Measurements from ENCODE around the gene TMEM258.

The TMEM258 gene

DNA sequence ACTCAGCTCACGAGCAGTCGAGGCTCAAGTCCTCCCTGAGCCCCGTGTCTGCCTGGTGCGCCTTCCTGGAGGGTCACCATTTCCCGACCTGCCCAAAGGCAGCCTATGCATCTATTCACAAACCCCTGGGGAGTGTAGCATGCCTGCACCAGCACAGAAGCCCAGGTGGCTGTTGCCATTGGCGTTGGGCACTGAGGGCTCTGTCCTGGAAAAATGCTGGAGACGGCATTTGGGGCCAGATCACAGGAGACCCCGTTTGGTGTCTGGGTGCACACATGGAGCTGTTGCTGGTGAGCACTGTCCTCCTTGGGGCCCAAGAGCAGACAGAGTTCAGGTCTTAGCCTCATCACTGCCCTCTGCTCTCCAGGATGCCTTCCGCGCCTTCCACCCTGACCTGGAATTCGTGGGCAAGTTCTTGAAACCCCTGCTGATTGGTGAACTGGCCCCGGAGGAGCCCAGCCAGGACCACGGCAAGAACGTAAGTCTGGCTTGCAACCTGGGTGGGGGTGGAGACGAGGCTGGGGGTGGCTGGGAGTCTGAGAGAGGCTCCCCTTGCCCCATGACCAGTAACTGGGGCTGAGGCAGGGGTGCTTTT lies 45.1 kb upstream of the TMEM258 start:
- no peak for DNase-seq (ENCODE audit: low read depth)
- no peak overlapping the region for H3K4me3 ChIP-seq (ENCODE audit: low read length)
- TF ChIP-seq, protein P1, sequence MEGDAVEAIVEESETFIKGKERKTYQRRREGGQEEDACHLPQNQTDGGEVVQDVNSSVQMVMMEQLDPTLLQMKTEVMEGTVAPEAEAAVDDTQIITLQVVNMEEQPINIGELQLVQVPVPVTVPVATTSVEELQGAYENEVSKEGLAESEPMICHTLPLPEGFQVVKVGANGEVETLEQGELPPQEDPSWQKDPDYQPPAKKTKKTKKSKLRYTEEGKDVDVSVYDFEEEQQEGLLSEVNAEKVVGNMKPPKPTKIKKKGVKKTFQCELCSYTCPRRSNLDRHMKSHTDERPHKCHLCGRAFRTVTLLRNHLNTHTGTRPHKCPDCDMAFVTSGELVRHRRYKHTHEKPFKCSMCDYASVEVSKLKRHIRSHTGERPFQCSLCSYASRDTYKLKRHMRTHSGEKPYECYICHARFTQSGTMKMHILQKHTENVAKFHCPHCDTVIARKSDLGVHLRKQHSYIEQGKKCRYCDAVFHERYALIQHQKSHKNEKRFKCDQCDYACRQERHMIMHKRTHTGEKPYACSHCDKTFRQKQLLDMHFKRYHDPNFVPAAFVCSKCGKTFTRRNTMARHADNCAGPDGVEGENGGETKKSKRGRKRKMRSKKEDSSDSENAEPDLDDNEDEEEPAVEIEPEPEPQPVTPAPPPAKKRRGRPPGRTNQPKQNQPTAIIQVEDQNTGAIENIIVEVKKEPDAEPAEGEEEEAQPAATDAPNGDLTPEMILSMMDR (IDR thresholded peaks at IDR 0.05; ENCODE audit: insufficient read depth, low read depth, low read length, missing control alignments): no peak

DNA sequence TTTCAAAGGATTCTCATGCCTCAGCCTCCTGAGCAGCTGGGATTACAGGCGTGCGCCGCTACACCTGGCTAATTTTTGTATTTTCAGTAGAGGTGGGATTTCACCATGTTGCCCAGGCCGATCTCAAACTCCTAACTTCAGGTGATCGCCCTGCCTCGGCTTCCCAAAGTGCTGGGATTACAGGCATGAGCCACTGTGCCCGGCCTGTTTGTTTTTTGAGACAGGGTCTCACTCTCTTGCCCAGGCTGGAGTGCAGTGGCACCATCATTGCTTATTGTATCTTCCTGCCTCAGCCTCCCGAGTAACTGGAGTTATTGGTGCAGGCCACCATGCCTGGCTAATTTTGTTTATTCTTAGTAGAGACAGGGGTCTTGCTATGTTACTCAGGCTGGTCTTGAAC lies 43.8 kb upstream of the TMEM258 start:
- no peak overlapping the region for H3K4me3 ChIP-seq (ENCODE audit: low read length)
- TF ChIP-seq, protein P1 (IDR thresholded peaks at IDR 0.05; ENCODE audit: insufficient read depth, low read depth, low read length, missing control alignments): no peak
- no peak for DNase-seq (ENCODE audit: low read depth)

DNA sequence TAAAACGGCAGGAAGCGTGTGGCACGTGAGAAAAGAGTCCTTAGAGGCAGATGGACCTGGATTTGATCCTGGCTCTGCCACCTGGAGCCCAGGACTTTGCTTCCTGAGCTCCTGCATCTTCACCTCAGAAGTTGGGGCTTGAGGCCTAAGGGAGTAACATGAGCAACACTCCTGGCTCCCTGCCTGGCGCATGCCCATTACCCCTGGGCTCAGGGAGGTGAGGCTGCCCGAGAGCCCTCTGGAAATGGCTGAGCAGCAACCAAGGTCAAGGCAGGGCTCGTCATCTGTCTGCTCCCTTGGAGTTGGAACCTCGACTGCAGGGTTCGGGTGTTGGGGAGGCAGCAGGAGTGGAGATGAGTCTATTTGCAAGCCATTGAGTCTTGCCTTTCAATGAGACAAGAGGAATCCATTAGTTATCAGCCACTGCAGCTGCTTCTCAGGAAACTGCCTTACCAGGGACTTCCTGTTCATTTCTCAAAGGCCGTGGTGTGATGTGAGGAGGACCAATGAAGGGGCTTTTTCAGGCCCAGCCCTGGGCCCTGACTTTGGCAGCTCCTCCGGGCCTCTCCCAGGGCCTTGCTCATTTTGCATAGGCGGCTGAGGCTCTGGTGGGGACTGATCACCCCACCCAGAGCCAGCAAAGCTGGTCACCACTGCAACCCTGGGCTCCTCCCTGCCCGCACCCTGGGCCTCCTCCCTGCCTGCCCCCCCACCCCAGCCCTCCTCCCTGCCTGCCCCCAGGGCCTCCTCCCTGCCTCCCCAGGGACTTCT lies 42.1 kb upstream of the TMEM258 start:
- no peak for DNase-seq (ENCODE audit: low read depth)
- TF ChIP-seq, protein P1 (IDR thresholded peaks at IDR 0.05; ENCODE audit: insufficient read depth, low read depth, low read length, missing control alignments): no peak
- H3K4me3 ChIP-seq (ENCODE audit: low read length): no peak overlapping the region

DNA sequence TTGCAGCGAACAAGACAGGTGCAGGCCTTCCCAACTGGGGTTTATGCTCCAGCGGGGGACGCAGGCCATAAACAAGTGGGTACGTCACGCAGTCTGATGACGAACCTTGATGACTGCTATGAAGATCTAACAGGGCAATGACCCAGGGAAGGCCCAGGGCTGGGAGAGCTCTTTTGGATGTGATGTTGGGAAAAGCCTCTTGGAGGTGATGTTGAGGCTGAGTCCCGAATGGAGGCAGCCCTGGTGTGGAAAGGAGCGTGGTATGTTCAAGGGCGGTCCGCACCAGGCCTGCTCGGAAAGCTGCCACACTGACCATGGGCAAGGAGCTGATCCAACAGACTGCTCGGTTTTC lies 41.5 kb upstream of the TMEM258 start:
- no peak for DNase-seq (ENCODE audit: low read depth)
- TF ChIP-seq, protein P1 (IDR thresholded peaks at IDR 0.05; ENCODE audit: insufficient read depth, low read depth, low read length, missing control alignments): no peak
- H3K4me3 ChIP-seq (ENCODE audit: low read length): no peak overlapping the region

DNA sequence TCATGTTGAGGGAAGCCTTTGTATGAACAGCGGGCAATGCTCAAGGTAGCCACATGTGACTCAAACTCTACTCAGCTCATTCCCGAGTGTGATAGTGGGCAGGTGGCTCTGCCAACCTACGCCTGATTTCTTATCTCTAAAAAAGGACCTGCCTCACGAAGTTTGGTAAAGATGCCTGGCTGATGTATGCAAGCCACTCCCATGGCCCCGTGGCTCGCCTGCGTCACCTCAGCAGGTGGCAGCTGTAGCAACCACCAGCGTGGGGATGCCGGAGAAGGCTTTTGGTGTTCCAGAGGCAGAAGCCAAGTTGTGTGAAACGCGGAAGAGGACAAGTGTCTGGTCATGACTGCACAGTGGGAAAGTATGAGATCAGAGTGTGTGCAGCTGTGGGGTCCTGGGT lies 41.1 kb upstream of the TMEM258 start:
- H3K4me3 ChIP-seq (ENCODE audit: low read length): no peak overlapping the region
- TF ChIP-seq, protein P1 (IDR thresholded peaks at IDR 0.05; ENCODE audit: insufficient read depth, low read depth, low read length, missing control alignments): no peak
- DNase-seq (ENCODE audit: low read depth): no peak

DNA sequence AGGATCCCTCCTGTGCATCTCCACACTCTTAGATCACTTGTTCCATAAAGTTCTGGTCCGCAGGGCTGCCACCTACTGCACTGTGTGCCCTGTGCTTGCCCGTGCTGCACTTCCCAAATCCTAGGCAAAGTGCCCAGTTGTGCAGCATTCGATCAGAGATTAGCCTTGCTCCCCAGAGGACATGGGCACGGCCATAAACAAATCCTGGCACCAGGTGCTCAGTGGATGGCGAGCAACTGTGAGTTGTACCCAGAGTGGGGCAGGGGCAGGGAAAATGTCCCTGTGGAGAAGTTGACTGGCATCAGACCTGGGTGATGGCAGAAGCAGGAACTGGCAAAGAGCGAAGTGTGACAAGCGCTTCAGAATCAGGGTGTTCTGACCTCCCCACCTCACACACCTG lies 40.4 kb upstream of the TMEM258 start:
- TF ChIP-seq, protein P1 (IDR thresholded peaks at IDR 0.05; ENCODE audit: insufficient read depth, low read depth, low read length, missing control alignments): no peak
- DNase-seq (ENCODE audit: low read depth): no peak
- no peak overlapping the region for H3K4me3 ChIP-seq (ENCODE audit: low read length)

DNA sequence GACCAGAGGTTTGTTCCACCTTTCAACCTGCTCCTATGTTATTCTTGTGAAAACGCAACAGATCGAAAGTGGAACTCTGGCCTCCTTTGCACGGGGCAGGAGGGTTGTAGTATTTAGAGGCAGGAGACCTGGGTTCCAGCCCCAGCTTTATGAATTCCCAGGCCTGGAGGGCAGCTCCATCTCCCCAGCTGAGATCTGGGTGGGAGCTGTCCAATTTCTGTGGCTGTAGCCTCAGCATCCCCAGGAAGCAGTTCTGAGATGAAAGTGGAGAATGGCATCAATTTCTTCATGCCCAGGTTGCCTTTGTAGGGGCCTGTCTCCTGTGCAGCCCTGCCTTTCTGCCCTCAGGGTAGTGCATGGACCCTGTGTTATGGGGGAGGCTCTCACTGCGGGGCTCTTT lies 39.8 kb upstream of the TMEM258 start:
- TF ChIP-seq, protein P1 (IDR thresholded peaks at IDR 0.05; ENCODE audit: insufficient read depth, low read depth, low read length, missing control alignments): no peak
- no peak overlapping the region for H3K4me3 ChIP-seq (ENCODE audit: low read length)
- DNase-seq (ENCODE audit: low read depth): no peak
